Activated naive CD8-positive, alpha-beta T cell treated with anti-CD3 and anti-CD28 coated beads for 36 hours (primary cell): ENCODE data around the gene KRTDAP. TPM values are rescaled to one million over a fixed set of nuclear protein-coding genes. Genes with fewer than 3 reads are reported as not detected.
"Not testable (repeated sequence)": the region's sequence is repeated elsewhere in the genome, so short reads cannot be mapped to it uniquely, and the experiment has no call there.

Experiments used
- DNase-seq: peaks from one replicate; pipeline ENCODE4 v3.0.0; 2021
- H3K27ac Mint-ChIP-seq: one replicate; pipeline ENCODE4 v1.8.0; 2022; ENCODE audit warnings: mild to moderate bottlenecking, moderate library complexity, mixed read lengths
- H3K27me3 Mint-ChIP-seq: one replicate; pipeline ENCODE4 v1.8.0; 2022; ENCODE audit warnings: mild to moderate bottlenecking, mixed read lengths
- H3K36me3 Mint-ChIP-seq: one replicate; pipeline ENCODE4 v1.8.0; 2021; ENCODE audit warnings: mild to moderate bottlenecking, mixed read lengths
- H3K4me1 Mint-ChIP-seq: one replicate; pipeline ENCODE4 v1.8.0; 2021; ENCODE audit warnings: mixed read lengths
- H3K4me3 Mint-ChIP-seq: one replicate; pipeline ENCODE4 v1.8.0; 2022; ENCODE audit warnings: mild to moderate bottlenecking, moderate library complexity, mixed read lengths
- H3K9me3 Mint-ChIP-seq: one replicate; pipeline ENCODE4 v1.8.0; 2022; ENCODE audit warnings: mixed read lengths
- total RNA-seq, 2 experiments: library from RNA; stranded (reverse); gene quantifications; one replicate each; pipeline ENCODE4 v1.2.3, GENCODE V29; 2021

The KRTDAP gene
- total RNA-seq, 2 experiments from 2014 or later: not detected

- Mint-ChIP-seq H3K27me3 (peaks cover 4% of the 10 kb centered on the region), H3K4me3 (no peak overlapping the region), H3K27ac (no peak overlapping the region), H3K36me3 (no peaks in the 10 kb centered on the region), H3K9me3 (no peaks in the 10 kb centered on the region), H3K4me1 (no peaks in the 10 kb centered on the region)
- DNase-seq: no peak
These were observed 14.1 kb downstream of the KRTDAP start for GRCh38 chr19:35476149-35476548.

DNA sequence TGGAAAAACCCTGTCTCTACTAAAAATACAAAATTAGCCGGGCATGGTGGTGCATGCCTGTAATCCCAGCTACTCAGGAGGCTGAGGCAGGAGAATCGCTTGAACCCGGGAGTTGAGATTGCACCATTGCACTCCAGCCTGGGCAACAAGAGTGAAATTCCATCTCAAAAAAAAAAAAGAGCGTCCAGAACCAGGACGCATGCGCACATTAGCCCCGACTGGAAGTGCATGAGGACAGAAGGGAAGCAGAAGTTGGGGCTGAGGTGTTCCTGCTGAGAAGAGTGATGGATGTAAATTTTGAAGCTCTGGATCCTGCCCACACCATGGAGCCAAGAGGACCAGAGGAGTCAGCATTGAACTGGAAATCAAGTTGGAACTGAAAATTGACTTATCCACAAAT is 15.7 kb downstream of the KRTDAP start:
- H3K36me3 Mint-ChIP-seq, DNase-seq, H3K4me1 Mint-ChIP-seq, H3K9me3 Mint-ChIP-seq, H3K4me3 Mint-ChIP-seq, H3K27ac Mint-ChIP-seq, H3K27me3 Mint-ChIP-seq: not testable (repeated sequence)

DNA sequence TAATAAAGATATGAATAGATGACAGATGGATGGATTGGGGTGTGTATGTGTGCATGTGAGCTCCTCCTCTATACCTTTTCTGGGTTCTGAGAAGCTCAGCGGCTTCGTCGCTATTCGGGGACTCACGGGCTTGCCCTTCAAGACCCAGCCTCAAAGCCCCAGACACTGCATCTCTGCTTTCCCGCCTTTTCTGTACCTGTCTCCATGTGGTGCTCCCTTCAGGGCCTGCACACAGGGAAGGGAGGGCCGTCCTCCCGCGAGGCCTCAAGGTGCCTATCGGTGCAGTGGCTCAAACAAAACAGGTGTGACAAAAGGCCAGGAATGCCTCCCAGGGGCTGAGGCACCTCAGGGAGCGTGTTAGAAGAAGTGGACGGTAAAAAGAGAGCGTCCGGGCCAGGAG is 16.2 kb downstream of the KRTDAP start:
- H3K36me3 Mint-ChIP-seq: no peaks in the 10 kb centered on the region
- no peaks in the 10 kb centered on the region for H3K9me3 Mint-ChIP-seq
- peaks cover 4% of the 10 kb centered on the region for H3K27me3 Mint-ChIP-seq
- H3K27ac Mint-ChIP-seq: no peak overlapping the region
- H3K4me1 Mint-ChIP-seq: no peaks in the 10 kb centered on the region
- H3K4me3 Mint-ChIP-seq: no peak overlapping the region
- DNase-seq: no peak

DNA sequence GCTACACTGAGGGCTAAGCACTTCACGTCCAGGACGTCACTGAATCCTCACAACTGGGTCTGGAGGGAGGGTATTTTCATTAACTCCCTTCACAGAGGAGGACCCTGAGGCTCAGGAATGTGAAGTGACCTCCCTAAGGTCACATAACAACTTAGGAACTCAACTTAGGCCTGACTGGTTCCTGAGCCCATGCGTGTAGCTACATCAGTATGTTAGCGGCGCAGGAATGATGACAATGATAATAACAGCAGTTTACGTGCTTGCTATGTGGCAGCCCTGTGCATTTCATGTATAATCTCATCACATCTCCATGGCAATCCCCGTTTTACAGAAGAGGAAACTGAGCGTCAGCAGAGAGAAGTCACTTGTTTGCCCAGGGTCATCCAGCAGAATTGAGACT is 18.3 kb downstream of the KRTDAP start:
- no peaks in the 10 kb centered on the region for H3K36me3 Mint-ChIP-seq
- H3K9me3 Mint-ChIP-seq: no peaks in the 10 kb centered on the region
- H3K4me1 Mint-ChIP-seq: peaks cover 1% of the 10 kb centered on the region
- no peak overlapping the region for H3K27ac Mint-ChIP-seq
- H3K27me3 Mint-ChIP-seq: peaks cover 4% of the 10 kb centered on the region
- no peak overlapping the region for H3K4me3 Mint-ChIP-seq
- no peak for DNase-seq

GRCh38 chr19:35471075-35471474 is 19.2 kb downstream of the KRTDAP start:
- not testable (repeated sequence) for H3K9me3 Mint-ChIP-seq, H3K36me3 Mint-ChIP-seq, H3K4me3 Mint-ChIP-seq, H3K4me1 Mint-ChIP-seq, H3K27me3 Mint-ChIP-seq, H3K27ac Mint-ChIP-seq, DNase-seq

DNA sequence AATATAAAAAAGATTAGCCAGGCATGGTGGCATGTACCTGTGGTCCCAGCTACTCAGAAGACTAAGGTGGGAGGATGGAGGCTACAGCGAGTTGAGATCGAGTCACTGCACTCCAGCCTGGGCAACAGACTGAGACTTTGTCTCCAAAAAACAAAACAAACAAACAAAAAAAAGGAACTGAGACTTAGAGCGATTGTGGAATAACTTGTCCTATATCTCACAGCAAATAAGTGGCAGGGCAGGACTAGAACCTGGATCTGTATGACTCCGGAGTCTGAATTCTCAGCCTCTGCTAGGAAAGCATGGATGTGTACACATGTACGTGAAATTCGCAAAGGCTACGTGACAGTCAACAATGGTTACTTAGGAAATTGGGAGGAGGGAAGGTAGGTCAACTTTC is 20.1 kb downstream of the KRTDAP start:
- Mint-ChIP-seq H3K27me3 (no peaks in the 10 kb centered on the region), H3K4me3 (no peak overlapping the region), H3K9me3 (no peaks in the 10 kb centered on the region), H3K36me3 (no peaks in the 10 kb centered on the region), H3K4me1 (peaks cover 1% of the 10 kb centered on the region), H3K27ac (no peak overlapping the region)
- DNase-seq: no peak

GRCh38 chr19:35468637-35469036 is 21.6 kb downstream of the KRTDAP start:
- Mint-ChIP-seq H3K4me3 (no peak overlapping the region), H3K36me3 (no peaks in the 10 kb centered on the region), H3K4me1 (peaks cover 2% of the 10 kb centered on the region), H3K27me3 (no peaks in the 10 kb centered on the region), H3K9me3 (no peaks in the 10 kb centered on the region), H3K27ac (no peak overlapping the region)
- DNase-seq: peak; percentile 49

DNA sequence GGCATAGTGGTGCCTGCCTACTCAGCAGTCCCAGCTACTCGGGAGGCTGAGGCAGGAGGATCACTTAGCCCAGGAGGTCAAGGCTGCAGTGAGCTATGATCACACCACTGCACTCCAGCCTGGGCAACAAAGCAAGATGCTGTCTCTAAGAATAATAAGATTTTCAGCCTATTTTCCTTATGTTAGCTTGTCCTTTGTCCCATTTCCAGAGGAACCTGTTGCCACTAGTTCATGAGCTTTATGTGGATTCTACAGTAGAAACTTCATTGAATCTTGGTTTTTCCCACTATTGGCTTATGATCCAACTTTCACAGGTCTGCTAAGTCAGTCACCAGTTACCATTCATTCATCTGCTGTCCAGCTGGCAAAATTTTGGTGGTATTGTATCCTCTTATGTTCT is 24.0 kb downstream of the KRTDAP start:
- Mint-ChIP-seq H3K9me3 (no peaks in the 10 kb centered on the region), H3K27ac (no peak overlapping the region), H3K36me3 (no peaks in the 10 kb centered on the region), H3K4me1 (peaks cover 16% of the 10 kb centered on the region), H3K27me3 (no peaks in the 10 kb centered on the region), H3K4me3 (no peak overlapping the region)
- no peak for DNase-seq

DNA sequence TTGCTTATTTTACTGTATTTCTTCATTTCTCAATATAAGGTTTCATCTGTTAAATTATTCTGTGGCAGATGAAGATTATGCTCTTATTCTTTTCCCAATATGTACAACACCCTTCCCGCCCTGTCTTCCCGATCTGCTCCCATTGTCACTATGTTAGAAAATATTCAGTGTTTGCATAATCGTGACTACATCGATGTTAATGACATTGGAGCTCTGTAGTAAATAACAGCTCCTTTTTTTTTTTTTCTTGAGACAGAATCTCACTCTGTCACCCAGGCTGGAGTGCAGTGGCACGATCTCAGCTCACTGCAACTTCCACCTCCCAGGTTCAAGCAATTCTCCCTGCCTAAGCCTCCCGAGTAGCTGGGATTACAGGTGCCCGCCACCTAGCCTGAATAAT is 27.3 kb downstream of the KRTDAP start:
- not testable (repeated sequence) for H3K27me3 Mint-ChIP-seq, H3K9me3 Mint-ChIP-seq, DNase-seq, H3K36me3 Mint-ChIP-seq
- H3K4me3 Mint-ChIP-seq: peak overlapping the region; percentile 7
- peaks cover 20% of the 10 kb centered on the region for H3K4me1 Mint-ChIP-seq
- peak overlapping the region; percentile 58 for H3K27ac Mint-ChIP-seq

DNA sequence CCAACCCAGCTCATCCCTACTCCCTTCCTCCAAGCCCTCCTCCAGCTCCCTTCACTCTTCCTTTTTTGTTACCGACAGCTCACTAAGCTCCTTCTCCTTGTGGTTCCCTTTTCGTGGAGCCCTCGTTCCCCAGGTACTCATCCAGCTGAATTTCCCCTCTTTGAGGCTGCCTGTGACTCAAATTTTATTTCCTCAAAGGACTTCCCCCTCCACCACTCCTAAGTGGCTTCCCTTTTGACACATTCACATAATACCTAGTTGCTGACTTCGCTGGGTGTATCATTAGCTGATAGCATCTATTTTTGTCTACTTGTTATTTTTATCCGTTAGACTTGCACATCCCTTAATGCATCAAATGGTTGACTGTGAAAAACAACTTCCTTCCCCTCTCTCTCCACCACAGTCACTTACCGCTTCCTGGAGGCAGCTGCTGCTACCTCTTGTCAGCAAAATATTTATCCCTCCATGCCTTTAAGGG is 27.7 kb downstream of the KRTDAP start:
- H3K4me1 Mint-ChIP-seq: peaks cover 20% of the 10 kb centered on the region
- DNase-seq: no peak
- peak overlapping the region; percentile 81 for H3K27ac Mint-ChIP-seq
- no peaks in the 10 kb centered on the region for H3K36me3 Mint-ChIP-seq
- H3K27me3 Mint-ChIP-seq: no peaks in the 10 kb centered on the region
- peak overlapping the region; percentile 38 for H3K4me3 Mint-ChIP-seq
- no peaks in the 10 kb centered on the region for H3K9me3 Mint-ChIP-seq

- not testable (repeated sequence) for H3K27ac Mint-ChIP-seq, H3K36me3 Mint-ChIP-seq, H3K9me3 Mint-ChIP-seq, H3K4me3 Mint-ChIP-seq, H3K27me3 Mint-ChIP-seq, DNase-seq
- peaks cover 23% of the 10 kb centered on the region for H3K4me1 Mint-ChIP-seq
These were observed 28.5 kb downstream of the KRTDAP start for GRCh38 chr19:35461788-35462187.

- no peaks in the 10 kb centered on the region for H3K27me3 Mint-ChIP-seq
- no peaks in the 10 kb centered on the region for H3K36me3 Mint-ChIP-seq
- no peak for DNase-seq
- peaks cover 25% of the 10 kb centered on the region for H3K4me1 Mint-ChIP-seq
- no peaks in the 10 kb centered on the region for H3K9me3 Mint-ChIP-seq
- H3K4me3 Mint-ChIP-seq: no peak overlapping the region
- H3K27ac Mint-ChIP-seq: no peak overlapping the region
These were observed 29.2 kb downstream of the KRTDAP start for GRCh38 chr19:35461060-35461459.

GRCh38 chr19:35460608-35461007 is 29.7 kb downstream of the KRTDAP start:
- no peak overlapping the region for H3K27ac Mint-ChIP-seq
- no peaks in the 10 kb centered on the region for H3K36me3 Mint-ChIP-seq
- peaks cover 25% of the 10 kb centered on the region for H3K4me1 Mint-ChIP-seq
- no peaks in the 10 kb centered on the region for H3K9me3 Mint-ChIP-seq
- H3K4me3 Mint-ChIP-seq: no peak overlapping the region
- no peaks in the 10 kb centered on the region for H3K27me3 Mint-ChIP-seq
- DNase-seq: no peak

- no peaks in the 10 kb centered on the region for H3K27me3 Mint-ChIP-seq
- no peaks in the 10 kb centered on the region for H3K9me3 Mint-ChIP-seq
- H3K36me3 Mint-ChIP-seq: no peaks in the 10 kb centered on the region
- no peak for DNase-seq
- H3K27ac Mint-ChIP-seq: peak overlapping the region; percentile 43
- H3K4me1 Mint-ChIP-seq: peaks cover 25% of the 10 kb centered on the region
- H3K4me3 Mint-ChIP-seq: no peak overlapping the region
These were observed 30.7 kb downstream of the KRTDAP start for GRCh38 chr19:35459414-35460082.

DNA sequence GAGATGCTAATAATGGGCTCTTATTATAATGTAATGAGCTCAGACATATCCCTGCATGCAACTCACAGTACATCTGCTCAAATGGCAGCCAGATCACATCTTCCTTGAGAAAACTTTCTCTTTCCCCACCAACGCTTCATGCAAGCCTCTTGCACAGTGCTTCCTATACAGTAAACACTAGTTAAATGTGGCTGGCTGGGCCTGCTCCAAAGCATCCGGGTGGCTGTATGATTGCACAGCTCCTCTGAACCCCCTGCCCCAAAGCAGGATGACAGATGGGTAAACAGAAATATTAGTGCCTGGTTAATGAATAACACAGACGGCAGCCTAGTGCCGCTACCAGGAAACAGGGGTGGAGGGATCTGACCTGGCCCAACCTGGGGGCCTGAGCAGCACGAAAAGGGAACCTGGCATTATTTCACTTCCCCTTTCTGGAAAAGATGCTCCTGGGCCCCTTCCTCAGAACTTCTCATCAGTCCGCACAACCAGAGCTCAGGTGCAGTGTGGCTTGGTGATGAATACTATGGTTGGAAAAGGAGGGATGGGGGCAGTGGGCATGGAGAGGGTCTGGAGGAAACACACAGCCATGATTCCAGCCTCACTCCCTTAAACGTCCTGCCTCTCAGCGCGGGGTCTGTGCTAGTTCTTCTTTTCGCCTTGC is 31.4 kb downstream of the KRTDAP start:
- Mint-ChIP-seq H3K9me3 (no peaks in the 10 kb centered on the region), H3K27me3 (no peaks in the 10 kb centered on the region), H3K27ac (no peak overlapping the region), H3K4me3 (no peak overlapping the region), H3K36me3 (no peaks in the 10 kb centered on the region), H3K4me1 (peaks cover 25% of the 10 kb centered on the region)
- no peak for DNase-seq

DNA sequence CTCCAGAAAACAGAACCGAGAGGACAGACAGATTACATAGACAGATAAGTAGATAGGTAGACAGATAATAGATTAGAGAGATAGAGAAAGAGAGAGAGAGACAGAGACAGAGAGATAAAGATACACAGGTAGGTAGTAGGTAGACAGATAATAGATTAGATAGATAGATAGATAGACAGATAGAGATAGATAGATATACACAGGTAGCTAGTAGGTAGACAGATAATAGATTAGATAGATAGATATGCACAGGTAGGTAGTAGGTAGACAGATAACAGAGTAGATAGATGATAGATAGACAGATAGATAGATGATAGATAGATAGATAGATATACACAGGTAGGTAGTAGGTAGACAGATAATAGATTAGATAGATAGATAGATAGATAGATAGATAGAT is 32.1 kb downstream of the KRTDAP start:
- Mint-ChIP-seq H3K9me3 (no peaks in the 10 kb centered on the region), H3K27ac (no peak overlapping the region), H3K4me3 (no peak overlapping the region), H3K4me1 (peaks cover 20% of the 10 kb centered on the region), H3K27me3 (no peaks in the 10 kb centered on the region), H3K36me3 (no peaks in the 10 kb centered on the region)
- DNase-seq: no peak
